ENCODE data around the gene TLR9.

TLR9 gene

GRCh38 chr3:52217409-52217805 lies 8.0 kb downstream of the TLR9 start:
- no peak for TF ChIP-seq CTCF (IDR thresholded peaks at IDR 0.05; ENCODE audit: insufficient read depth, low read length, missing control alignments)
- no peak overlapping the region for H3K4me3 ChIP-seq (ENCODE audit: low read depth, low read length)
- DNase-seq (ENCODE audit: low read depth, low spot score) = no peak
- ChIA-PET CTCF (interaction anchor here (1.0 to 17.4 kb wide), 7 partner anchors 8 to 211 kb away, joined by 3 to 389 read pairs (median 4); partner anchors contain the start of genes TLR9 and TWF2), POLR2A (interaction anchor here (1.8 kb wide), 1 partner anchor 20 kb away, joined by 4 read pairs; no protein-coding TSS in a partner anchor)

- H3K4me3 ChIP-seq (ENCODE audit: low read depth, low read length) = no peak overlapping the region
- ChIA-PET CTCF (interaction anchor here (0.6 to 17.4 kb wide), 9 partner anchors 9 to 275 kb away, joined by 3 to 389 read pairs (median 4); partner anchors contain the start of genes RRP9, TLR9 and TWF2), POLR2A (interaction anchor here (0.6 to 0.9 kb wide), 2 partner anchors 10 to 198 kb away, joined by 3 read pairs; no protein-coding TSS in a partner anchor)
- DNase-seq (ENCODE audit: low read depth, low spot score) = no peak
- no peak for TF ChIP-seq CTCF (IDR thresholded peaks at IDR 0.05; ENCODE audit: insufficient read depth, low read length, missing control alignments)
Observed at GRCh38 chr3:52216585-52217408, 8.6 kb downstream of the TLR9 start.

GRCh38 chr3:52215351-52215750 lies 10.1 kb downstream of the TLR9 start:
- POLR2A ChIA-PET = no interaction called here
- CTCF ChIA-PET = interaction anchor here (1.6 to 17.4 kb wide), 4 partner anchors 10 to 124 kb away, joined by 6 to 389 read pairs (median 172); partner anchors contain the start of genes TLR9 and TWF2
- no peak for TF ChIP-seq CTCF (IDR thresholded peaks at IDR 0.05; ENCODE audit: insufficient read depth, low read length, missing control alignments)
- DNase-seq (ENCODE audit: low read depth, low spot score) = no peak
- H3K4me3 ChIP-seq (ENCODE audit: low read depth, low read length) = no peak overlapping the region

GRCh38 chr3:52213901-52214300 lies 11.5 kb downstream of the TLR9 start:
- ChIA-PET POLR2A (no interaction called here), CTCF (interaction anchor here (1.0 to 17.4 kb wide), 7 partner anchors 9 to 126 kb away, joined by 3 to 389 read pairs (median 9); partner anchors contain the start of genes TLR9 and TWF2)
- no peak overlapping the region for H3K4me3 ChIP-seq (ENCODE audit: low read depth, low read length)
- no peak for DNase-seq (ENCODE audit: low read depth, low spot score)
- no peak for TF ChIP-seq CTCF (IDR thresholded peaks at IDR 0.05; ENCODE audit: insufficient read depth, low read length, missing control alignments)

GRCh38 chr3:52213005-52213404 lies 12.4 kb downstream of the TLR9 start:
- no peak for TF ChIP-seq CTCF (IDR thresholded peaks at IDR 0.05; ENCODE audit: insufficient read depth, low read length, missing control alignments)
- H3K4me3 ChIP-seq (ENCODE audit: low read depth, low read length) = no peak overlapping the region
- ChIA-PET CTCF (interaction anchor here (1.0 to 17.4 kb wide), 5 partner anchors 9 to 127 kb away, joined by 3 to 389 read pairs (median 14); partner anchors contain the start of gene TWF2), POLR2A (no interaction called here)
- DNase-seq (ENCODE audit: low read depth, low spot score) = no peak

Data from AG04449 (cell line).